Spleen (tissue), 7 donors: ENCODE measurements around the gene CRYGN.

ENCODE experiments used
- CTCF ChIP-seq, 11 experiments: fragments of 200-600 bp in 7 of 11; fragments of 450-650 bp in 4 of 11; sonication (generic) in 4 of 11; IDR thresholded peaks in 8 of 11; conservative IDR thresholded peaks in 3 of 11; 1 replicate in 7 of 11; 2 replicates in 4 of 11; pipeline versions ENCODE4 v1.4.0 to v1.8.0; 2016 to 2021; ENCODE audit warnings: antibody characterized with exemption in 11 of 11, inconsistent platforms in 4 of 11, mild to moderate bottlenecking in 1 of 11
- POLR2A ChIP-seq, 3 donors: fragments of 450-650 bp; IDR thresholded peaks; one replicate each; pipeline ENCODE4 v1.5.1; 2017; ENCODE audit warnings: antibody characterized with exemption in 3 of 3, mild to moderate bottlenecking in 1 of 3
- POLR2AphosphoS5 ChIP-seq, 3 donors: sonication (generic); formaldehyde crosslinking; IDR thresholded peaks; one replicate each; pipeline ENCODE4 v1.5.1; 2017; ENCODE audit warnings: antibody characterized with exemption in 3 of 3
- donor health status: DM: no; HTN: no; CAD: no; lungs with moderate emphysema.
- donor health status: DM: no; HTN: no; CAD: no.
- donor health status: DM: no; HTN: no; CAD: no.

- TF ChIP-seq CTCF (IDR thresholded peaks at IDR 0.05 in 8 of 11, conservative IDR thresholded peaks at IDR 0.05 in 3 of 11) (no peak), POLR2A (IDR thresholded peaks at IDR 0.05) (no peak), POLR2AphosphoS5 (IDR thresholded peaks at IDR 0.05) (no peak)
Measured at GRCh38 chr7:151436446-151437158, 3.3 kb downstream of the CRYGN start.
